ENCODE results near the gene SMARCD2. TPM values are rescaled to one million over a fixed set of nuclear protein-coding genes. Genes with fewer than 3 reads are reported as not detected.

The SMARCD2 gene
- total and polyA plus RNA-seq, 2 of the 13 experiments (the other 11 are each of a cell fraction or from before 2014, with no cell fraction given): 122 to 150 TPM

DNA sequence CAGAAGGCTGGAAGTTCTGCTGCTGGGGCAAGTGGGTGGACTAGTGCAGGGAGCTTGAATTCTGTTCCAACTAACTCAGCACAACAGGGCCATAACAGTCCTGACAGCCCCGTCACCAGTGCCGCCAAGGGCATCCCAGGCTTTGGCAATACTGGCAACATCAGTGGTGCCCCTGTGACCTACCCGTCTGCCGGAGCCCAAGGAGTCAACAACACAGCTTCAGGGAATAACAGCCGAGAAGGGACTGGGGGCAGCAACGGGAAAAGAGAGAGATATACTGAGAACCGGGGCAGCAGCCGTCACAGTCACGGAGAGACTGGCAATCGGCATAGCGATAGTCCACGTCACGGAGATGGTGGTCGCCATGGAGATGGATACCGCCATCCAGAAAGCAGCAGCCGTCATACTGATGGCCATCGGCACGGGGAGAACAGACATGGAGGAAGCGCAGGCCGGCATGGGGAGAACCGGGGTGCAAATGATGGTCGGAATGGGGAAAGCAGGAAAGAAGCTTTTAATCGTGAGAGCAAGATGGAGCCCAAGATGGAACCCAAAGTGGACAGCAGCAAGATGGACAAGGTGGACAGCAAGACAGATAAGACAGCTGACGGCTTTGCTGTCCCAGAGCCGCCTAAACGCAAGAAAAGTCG, 24.6 kb downstream of the SMARCD2 start (continued):
- TF ChIP-seq, protein P1, sequence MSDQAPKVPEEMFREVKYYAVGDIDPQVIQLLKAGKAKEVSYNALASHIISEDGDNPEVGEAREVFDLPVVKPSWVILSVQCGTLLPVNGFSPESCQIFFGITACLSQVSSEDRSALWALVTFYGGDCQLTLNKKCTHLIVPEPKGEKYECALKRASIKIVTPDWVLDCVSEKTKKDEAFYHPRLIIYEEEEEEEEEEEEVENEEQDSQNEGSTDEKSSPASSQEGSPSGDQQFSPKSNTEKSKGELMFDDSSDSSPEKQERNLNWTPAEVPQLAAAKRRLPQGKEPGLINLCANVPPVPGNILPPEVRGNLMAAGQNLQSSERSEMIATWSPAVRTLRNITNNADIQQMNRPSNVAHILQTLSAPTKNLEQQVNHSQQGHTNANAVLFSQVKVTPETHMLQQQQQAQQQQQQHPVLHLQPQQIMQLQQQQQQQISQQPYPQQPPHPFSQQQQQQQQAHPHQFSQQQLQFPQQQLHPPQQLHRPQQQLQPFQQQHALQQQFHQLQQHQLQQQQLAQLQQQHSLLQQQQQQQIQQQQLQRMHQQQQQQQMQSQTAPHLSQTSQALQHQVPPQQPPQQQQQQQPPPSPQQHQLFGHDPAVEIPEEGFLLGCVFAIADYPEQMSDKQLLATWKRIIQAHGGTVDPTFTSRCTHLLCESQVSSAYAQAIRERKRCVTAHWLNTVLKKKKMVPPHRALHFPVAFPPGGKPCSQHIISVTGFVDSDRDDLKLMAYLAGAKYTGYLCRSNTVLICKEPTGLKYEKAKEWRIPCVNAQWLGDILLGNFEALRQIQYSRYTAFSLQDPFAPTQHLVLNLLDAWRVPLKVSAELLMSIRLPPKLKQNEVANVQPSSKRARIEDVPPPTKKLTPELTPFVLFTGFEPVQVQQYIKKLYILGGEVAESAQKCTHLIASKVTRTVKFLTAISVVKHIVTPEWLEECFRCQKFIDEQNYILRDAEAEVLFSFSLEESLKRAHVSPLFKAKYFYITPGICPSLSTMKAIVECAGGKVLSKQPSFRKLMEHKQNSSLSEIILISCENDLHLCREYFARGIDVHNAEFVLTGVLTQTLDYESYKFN (CRISPR knock-in tag; conservative IDR thresholded peaks at IDR 0.05): no peak
- TF ChIP-seq, protein P2, sequence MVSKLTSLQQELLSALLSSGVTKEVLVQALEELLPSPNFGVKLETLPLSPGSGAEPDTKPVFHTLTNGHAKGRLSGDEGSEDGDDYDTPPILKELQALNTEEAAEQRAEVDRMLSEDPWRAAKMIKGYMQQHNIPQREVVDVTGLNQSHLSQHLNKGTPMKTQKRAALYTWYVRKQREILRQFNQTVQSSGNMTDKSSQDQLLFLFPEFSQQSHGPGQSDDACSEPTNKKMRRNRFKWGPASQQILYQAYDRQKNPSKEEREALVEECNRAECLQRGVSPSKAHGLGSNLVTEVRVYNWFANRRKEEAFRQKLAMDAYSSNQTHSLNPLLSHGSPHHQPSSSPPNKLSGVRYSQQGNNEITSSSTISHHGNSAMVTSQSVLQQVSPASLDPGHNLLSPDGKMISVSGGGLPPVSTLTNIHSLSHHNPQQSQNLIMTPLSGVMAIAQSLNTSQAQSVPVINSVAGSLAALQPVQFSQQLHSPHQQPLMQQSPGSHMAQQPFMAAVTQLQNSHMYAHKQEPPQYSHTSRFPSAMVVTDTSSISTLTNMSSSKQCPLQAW (CRISPR knock-in tag; IDR thresholded peaks at IDR 0.05): no peak
- TF ChIP-seq, protein P3, sequence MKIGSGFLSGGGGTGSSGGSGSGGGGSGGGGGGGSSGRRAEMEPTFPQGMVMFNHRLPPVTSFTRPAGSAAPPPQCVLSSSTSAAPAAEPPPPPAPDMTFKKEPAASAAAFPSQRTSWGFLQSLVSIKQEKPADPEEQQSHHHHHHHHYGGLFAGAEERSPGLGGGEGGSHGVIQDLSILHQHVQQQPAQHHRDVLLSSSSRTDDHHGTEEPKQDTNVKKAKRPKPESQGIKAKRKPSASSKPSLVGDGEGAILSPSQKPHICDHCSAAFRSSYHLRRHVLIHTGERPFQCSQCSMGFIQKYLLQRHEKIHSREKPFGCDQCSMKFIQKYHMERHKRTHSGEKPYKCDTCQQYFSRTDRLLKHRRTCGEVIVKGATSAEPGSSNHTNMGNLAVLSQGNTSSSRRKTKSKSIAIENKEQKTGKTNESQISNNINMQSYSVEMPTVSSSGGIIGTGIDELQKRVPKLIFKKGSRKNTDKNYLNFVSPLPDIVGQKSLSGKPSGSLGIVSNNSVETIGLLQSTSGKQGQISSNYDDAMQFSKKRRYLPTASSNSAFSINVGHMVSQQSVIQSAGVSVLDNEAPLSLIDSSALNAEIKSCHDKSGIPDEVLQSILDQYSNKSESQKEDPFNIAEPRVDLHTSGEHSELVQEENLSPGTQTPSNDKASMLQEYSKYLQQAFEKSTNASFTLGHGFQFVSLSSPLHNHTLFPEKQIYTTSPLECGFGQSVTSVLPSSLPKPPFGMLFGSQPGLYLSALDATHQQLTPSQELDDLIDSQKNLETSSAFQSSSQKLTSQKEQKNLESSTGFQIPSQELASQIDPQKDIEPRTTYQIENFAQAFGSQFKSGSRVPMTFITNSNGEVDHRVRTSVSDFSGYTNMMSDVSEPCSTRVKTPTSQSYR (CRISPR knock-in tag; IDR thresholded peaks at IDR 0.05; ENCODE audit: borderline replicate concordance): no peak
- TF ChIP-seq RBM22 (optimal IDR thresholded peaks at IDR 0.05; ENCODE audit: low read length): peak; percentile 88
- no peak for TF ChIP-seq FIP1L1 (IDR thresholded peaks at IDR 0.05; ENCODE audit: borderline replicate concordance, insufficient read depth, low read depth, low read length)
- TF ChIP-seq, protein P4, sequence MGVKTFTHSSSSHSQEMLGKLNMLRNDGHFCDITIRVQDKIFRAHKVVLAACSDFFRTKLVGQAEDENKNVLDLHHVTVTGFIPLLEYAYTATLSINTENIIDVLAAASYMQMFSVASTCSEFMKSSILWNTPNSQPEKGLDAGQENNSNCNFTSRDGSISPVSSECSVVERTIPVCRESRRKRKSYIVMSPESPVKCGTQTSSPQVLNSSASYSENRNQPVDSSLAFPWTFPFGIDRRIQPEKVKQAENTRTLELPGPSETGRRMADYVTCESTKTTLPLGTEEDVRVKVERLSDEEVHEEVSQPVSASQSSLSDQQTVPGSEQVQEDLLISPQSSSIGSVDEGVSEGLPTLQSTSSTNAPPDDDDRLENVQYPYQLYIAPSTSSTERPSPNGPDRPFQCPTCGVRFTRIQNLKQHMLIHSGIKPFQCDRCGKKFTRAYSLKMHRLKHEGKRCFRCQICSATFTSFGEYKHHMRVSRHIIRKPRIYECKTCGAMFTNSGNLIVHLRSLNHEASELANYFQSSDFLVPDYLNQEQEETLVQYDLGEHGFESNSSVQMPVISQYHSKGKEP (CRISPR knock-in tag; IDR thresholded peaks at IDR 0.05): no peak
- TF ChIP-seq ZSCAN12 (CRISPR knock-in tag; IDR thresholded peaks at IDR 0.05): no peak
- TF ChIP-seq ZNF564 (CRISPR knock-in tag; IDR thresholded peaks at IDR 0.05): no peak
- TF ChIP-seq ARNT2 (CRISPR knock-in tag; IDR thresholded peaks at IDR 0.05; ENCODE audit: low read depth): peak; percentile 57; the same call in 1 of the 2 replicates
- peak; percentile 28; the same call in 1 of the 2 replicates for TF ChIP-seq MTA1 (CRISPR knock-in tag; IDR thresholded peaks at IDR 0.05; ENCODE audit: borderline replicate concordance)
- no peak for TF ChIP-seq KDM6A (CRISPR knock-in tag; IDR thresholded peaks at IDR 0.05; ENCODE audit: low read depth)
- TF ChIP-seq ZNF558 (CRISPR knock-in tag; IDR thresholded peaks at IDR 0.05; ENCODE audit: borderline replicate concordance): 0 out of 2 replicates have a peak, but pooled peaks have one; percentile 22
- no peak for TF ChIP-seq CREM (IDR thresholded peaks at IDR 0.05)
- no peak for TF ChIP-seq CREM (CRISPR knock-in tag; IDR thresholded peaks at IDR 0.05)
- 0 out of 2 replicates have a peak, but pooled peaks have one; percentile 16 for TF ChIP-seq ZNF296 (CRISPR knock-in tag; conservative IDR thresholded peaks at IDR 0.05)
- no peak for TF ChIP-seq ZNF253 (CRISPR knock-in tag; IDR thresholded peaks at IDR 0.05; ENCODE audit: borderline replicate concordance)
- peak; percentile 44 for TF ChIP-seq SRSF1 (optimal IDR thresholded peaks at IDR 0.05; ENCODE audit: low read depth, low read length)
